ENCODE results near the gene ALDH1L1.

The ALDH1L1 gene

GRCh38 chr3:126186749-126187148 lies 6.4 kb upstream of the ALDH1L1 start:
- CTCF ChIA-PET: interaction anchor here (0.6 to 1.0 kb wide), 2 partner anchors 12 to 19 kb away, joined by 3 read pairs; no protein-coding TSS in a partner anchor

GRCh38 chr3:126186271-126186670 lies 5.9 kb upstream of the ALDH1L1 start:
- DNase-seq (ENCODE audit: extremely low spot score): no peak
- CTCF ChIA-PET: interaction anchor here (0.6 to 1.0 kb wide), 2 partner anchors 13 to 20 kb away, joined by 3 read pairs; no protein-coding TSS in a partner anchor
- POLR2A ChIA-PET: no interaction called here

More at GRCh38 chr3:126186749-126187148, 6.4 kb upstream of the ALDH1L1 start:
- POLR2A ChIA-PET: no interaction called here
- TF ChIP-seq SP1 (IDR thresholded peaks at IDR 0.05): no peak
- no peak for DNase-seq (ENCODE audit: extremely low spot score)

DNA sequence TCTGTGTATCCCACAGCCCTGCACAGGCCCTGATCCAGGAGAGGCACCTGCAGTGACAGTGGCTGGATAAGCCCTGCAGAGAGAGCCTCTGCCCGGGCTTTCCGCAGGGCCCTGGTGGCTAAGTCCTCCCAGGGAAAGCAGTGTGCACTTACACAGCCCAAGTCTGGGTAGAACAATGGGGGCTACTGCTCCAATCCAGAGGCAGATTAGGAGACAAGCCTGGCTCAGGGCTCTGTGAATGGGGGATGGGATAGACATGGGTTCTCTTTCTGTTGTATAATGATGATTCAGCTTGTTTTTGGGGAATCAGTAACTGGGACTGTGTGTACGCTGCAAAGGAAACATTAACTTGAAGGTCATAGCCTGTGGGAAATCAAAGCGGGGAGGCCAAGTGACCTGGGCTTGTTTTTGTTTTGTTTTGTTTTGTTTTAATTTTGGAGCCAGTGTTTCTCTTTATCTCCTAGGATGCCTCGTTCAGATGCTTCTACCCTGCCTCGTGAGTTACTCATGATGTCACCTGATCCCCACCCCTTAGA lies 4.1 kb upstream of the ALDH1L1 start:
- ChIA-PET POLR2A (no interaction called here), CTCF (no interaction called here)
- DNase-seq (ENCODE audit: extremely low spot score): no peak
- no peak for TF ChIP-seq HDGF (IDR thresholded peaks at IDR 0.05; ENCODE audit: borderline replicate concordance)
- no peak for TF ChIP-seq FOXA1 (IDR thresholded peaks at IDR 0.05)
- TF ChIP-seq SUZ12 (IDR thresholded peaks at IDR 0.05): no peak

More at GRCh38 chr3:126186271-126186670, 5.9 kb upstream of the ALDH1L1 start:
- TF ChIP-seq ARNT (IDR thresholded peaks at IDR 0.05): no peak
- no peak for TF ChIP-seq FOXM1 (IDR thresholded peaks at IDR 0.05; ENCODE audit: borderline replicate concordance)
- TF ChIP-seq SP1 (IDR thresholded peaks at IDR 0.05): no peak
- TF ChIP-seq SUZ12 (IDR thresholded peaks at IDR 0.05): no peak
- TF ChIP-seq NFRKB (IDR thresholded peaks at IDR 0.05): no peak
- no peak for TF ChIP-seq TARDBP (IDR thresholded peaks at IDR 0.05)
- TF ChIP-seq CTBP1 (IDR thresholded peaks at IDR 0.05; ENCODE audit: borderline replicate concordance): no peak
- no peak for TF ChIP-seq LEF1 (IDR thresholded peaks at IDR 0.05; ENCODE audit: borderline replicate concordance)

DNA sequence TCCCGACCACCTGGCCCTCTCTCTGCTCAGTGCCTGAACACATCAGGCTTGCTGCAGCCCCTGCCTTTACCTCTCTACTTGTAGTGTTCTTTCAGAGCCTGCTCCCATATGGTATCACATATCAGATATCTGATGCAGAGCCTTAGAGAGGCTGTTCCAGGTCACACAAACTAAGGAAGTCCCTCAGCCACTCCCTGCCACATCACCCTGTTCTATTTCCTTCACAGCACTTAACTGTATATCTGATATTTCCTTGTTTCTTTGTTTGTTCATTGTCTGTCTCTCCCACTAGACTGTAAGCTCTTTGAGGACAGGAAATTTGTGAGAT lies 976 bp upstream of the ALDH1L1 start:
- TF ChIP-seq LEF1 (IDR thresholded peaks at IDR 0.05; ENCODE audit: borderline replicate concordance): no peak
- TF ChIP-seq, protein P1, sequence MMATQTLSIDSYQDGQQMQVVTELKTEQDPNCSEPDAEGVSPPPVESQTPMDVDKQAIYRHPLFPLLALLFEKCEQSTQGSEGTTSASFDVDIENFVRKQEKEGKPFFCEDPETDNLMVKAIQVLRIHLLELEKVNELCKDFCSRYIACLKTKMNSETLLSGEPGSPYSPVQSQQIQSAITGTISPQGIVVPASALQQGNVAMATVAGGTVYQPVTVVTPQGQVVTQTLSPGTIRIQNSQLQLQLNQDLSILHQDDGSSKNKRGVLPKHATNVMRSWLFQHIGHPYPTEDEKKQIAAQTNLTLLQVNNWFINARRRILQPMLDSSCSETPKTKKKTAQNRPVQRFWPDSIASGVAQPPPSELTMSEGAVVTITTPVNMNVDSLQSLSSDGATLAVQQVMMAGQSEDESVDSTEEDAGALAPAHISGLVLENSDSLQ (IDR thresholded peaks at IDR 0.05): no peak
- no peak for TF ChIP-seq TARDBP (IDR thresholded peaks at IDR 0.05)
- TF ChIP-seq NFRKB (IDR thresholded peaks at IDR 0.05): no peak
- TF ChIP-seq ZNF384 (IDR thresholded peaks at IDR 0.05): no peak
- TF ChIP-seq SP1 (IDR thresholded peaks at IDR 0.05): no peak
- no peak for TF ChIP-seq ARNT (IDR thresholded peaks at IDR 0.05)
- TF ChIP-seq HDGF (IDR thresholded peaks at IDR 0.05; ENCODE audit: borderline replicate concordance): no peak
- TF ChIP-seq CTBP1 (IDR thresholded peaks at IDR 0.05; ENCODE audit: borderline replicate concordance): no peak
- TF ChIP-seq ELF4 (IDR thresholded peaks at IDR 0.05): no peak
- no peak for DNase-seq (ENCODE audit: extremely low spot score)
- ChIA-PET CTCF (no interaction called here), POLR2A (no interaction called here)

DNA sequence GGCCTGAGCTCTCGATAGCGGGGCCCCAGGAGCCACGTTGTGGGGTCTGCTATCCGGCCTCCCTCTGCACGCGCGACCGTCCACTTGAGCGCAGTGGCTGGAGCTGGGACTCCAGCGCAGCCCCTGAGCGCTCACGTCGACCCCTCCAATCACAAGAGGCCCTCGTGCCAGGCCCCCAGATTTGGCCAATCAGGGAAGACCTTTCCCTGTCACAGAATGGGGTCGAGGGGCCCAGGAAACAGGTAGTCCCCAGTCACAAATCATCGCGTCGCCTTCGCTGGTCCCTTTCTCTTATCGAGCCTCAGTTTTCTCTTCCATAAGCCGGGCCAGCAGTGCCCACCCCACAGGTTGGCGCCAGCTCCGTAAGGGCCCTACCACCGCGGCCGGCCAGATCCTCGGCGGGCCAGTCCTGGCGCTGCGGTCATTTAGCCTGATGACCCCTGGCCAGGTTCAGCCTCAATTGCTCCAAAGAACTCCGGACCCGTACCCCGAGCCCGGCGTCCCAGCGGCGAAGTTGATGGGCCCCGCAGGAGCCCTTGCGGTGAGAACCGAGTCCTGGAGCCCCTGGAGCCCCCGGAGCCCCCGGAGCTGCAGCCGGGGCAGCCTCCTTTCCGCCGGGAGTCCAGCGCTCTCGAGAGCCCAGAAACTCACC lies 435 bp downstream of the ALDH1L1 start:
- POLR2A ChIA-PET: no interaction called here

DNA sequence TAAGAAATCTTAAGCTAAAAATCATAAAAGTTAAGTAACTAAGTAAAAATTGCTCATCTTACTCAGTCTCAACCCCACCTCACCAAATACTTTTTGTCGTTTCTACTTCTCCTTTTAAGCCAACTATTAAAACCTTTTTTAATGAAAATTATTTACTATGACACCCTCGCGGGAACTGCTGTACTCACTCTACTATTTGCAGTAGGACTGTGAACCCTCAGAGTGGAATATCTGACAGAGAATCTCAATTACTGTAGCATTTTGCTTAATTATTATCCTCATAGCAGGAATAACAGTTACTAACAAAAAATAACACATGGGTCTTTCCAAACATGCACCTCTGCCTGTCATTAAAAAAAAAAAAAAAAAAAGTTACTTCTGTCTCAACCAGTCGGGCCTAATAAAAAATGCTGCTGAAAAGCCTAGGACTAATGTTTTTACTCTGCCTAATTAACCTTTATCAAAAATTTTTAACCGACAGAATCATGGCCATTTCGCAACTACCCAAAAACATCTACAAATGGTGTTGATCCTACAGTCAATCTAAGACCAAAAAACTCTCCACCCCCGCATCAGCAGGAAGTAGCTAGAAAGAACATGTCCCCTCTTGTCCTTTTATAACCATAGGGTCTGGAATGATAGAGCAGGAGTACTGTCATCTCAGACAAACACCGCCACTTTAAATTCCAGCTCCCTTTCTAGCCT lies 10.2 kb downstream of the ALDH1L1 start:
- POLR2A ChIA-PET: no interaction called here
- CTCF ChIA-PET: interaction anchor here (0.7 kb wide), 1 partner anchor 691 kb away, joined by 4 read pairs; no protein-coding TSS in a partner anchor
- no peak for DNase-seq (ENCODE audit: extremely low spot score)
- no peak for TF ChIP-seq LEF1 (IDR thresholded peaks at IDR 0.05; ENCODE audit: borderline replicate concordance)

More for the DNA sequence above, 435 bp downstream of the ALDH1L1 start:
- DNase-seq (ENCODE audit: extremely low spot score): peak; percentile 34
- CTCF ChIA-PET: no interaction called here
- TF ChIP-seq FOXA1 (IDR thresholded peaks at IDR 0.05): no peak
- TF ChIP-seq SP1 (IDR thresholded peaks at IDR 0.05): no peak
- no peak for TF ChIP-seq ZNF384 (IDR thresholded peaks at IDR 0.05)
- TF ChIP-seq, protein P1 (IDR thresholded peaks at IDR 0.05): no peak
- TF ChIP-seq NFRKB (IDR thresholded peaks at IDR 0.05): no peak
- no peak for TF ChIP-seq SUZ12 (IDR thresholded peaks at IDR 0.05)
- TF ChIP-seq ELF4 (IDR thresholded peaks at IDR 0.05): no peak
- no peak for TF ChIP-seq FOXK2 (IDR thresholded peaks at IDR 0.05)
- no peak for TF ChIP-seq BHLHE40 (IDR thresholded peaks at IDR 0.05; ENCODE audit: borderline replicate concordance)
- TF ChIP-seq ARNT (IDR thresholded peaks at IDR 0.05): no peak
- TF ChIP-seq HDGF (IDR thresholded peaks at IDR 0.05; ENCODE audit: borderline replicate concordance): no peak
- TF ChIP-seq LEF1 (IDR thresholded peaks at IDR 0.05; ENCODE audit: borderline replicate concordance): no peak
- no peak for TF ChIP-seq TARDBP (IDR thresholded peaks at IDR 0.05)
- no peak for TF ChIP-seq L3MBTL2 (conservative IDR thresholded peaks at IDR 0.05)
- no peak for TF ChIP-seq FOXM1 (IDR thresholded peaks at IDR 0.05; ENCODE audit: borderline replicate concordance)
- no peak for TF ChIP-seq CTBP1 (IDR thresholded peaks at IDR 0.05; ENCODE audit: borderline replicate concordance)

DNA sequence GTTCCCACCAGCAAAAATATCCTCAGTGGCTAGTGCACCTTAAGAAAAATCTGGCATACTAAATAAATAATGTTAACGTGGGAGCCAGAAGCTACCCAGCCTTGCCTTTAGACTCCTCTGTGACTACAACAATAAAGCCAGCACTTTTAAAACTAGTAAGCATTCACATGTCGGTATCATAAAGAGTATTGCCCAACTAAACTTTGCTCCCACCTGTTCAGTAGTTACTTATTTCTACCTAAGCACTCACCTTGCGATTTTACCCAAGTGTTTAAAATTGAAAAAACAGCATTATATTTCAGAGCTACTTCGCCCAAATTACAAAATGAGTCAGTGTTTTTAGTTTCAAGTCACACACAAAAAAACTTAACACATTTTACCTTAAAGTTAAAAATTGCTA lies 12.8 kb downstream of the ALDH1L1 start:
- TF ChIP-seq BHLHE40 (IDR thresholded peaks at IDR 0.05; ENCODE audit: borderline replicate concordance) (no peak), ARNT (IDR thresholded peaks at IDR 0.05) (no peak), HDGF (IDR thresholded peaks at IDR 0.05; ENCODE audit: borderline replicate concordance) (no peak), ELF4 (IDR thresholded peaks at IDR 0.05) (no peak), FOXA1 (IDR thresholded peaks at IDR 0.05) (no peak), FOXK2 (IDR thresholded peaks at IDR 0.05) (no peak)
- CTCF ChIA-PET: no interaction called here
- POLR2A ChIA-PET: no interaction called here
- DNase-seq (ENCODE audit: extremely low spot score): no peak

All from HEK293T (cell line).